NCI-H1694 (cell line): ENCODE measurements around the gene MRPS11.
"Not testable (repeated sequence)": the region's sequence is repeated elsewhere in the genome, so short reads cannot be mapped to it uniquely, and the experiment has no call there.

Source experiments
- DNase-seq: peaks from one replicate; lab custom pipeline; 2025; lab: John Stamatoyannopoulos, UW

MRPS11 gene

GRCh38 chr15:88454867-88455810, 12.4 kb upstream of the MRPS11 start:
- peak; percentile 85 for DNase-seq

- DNase-seq = no peak
These were observed 10.8 kb upstream of the MRPS11 start for GRCh38 chr15:88456733-88457132.

GRCh38 chr15:88463870-88464532, 3.5 kb upstream of the MRPS11 start:
- no peak for DNase-seq

- DNase-seq = no peak
These were observed 1.8 kb upstream of the MRPS11 start for GRCh38 chr15:88465633-88466224.

- no peak for DNase-seq
These were observed 524 bp downstream of the MRPS11 start for GRCh38 chr15:88467935-88468528.

- DNase-seq = not testable (repeated sequence)
These were observed 1.2 kb downstream of the MRPS11 start for GRCh38 chr15:88468721-88469120.

GRCh38 chr15:88469321-88469720, 1.8 kb downstream of the MRPS11 start:
- no peak for DNase-seq

GRCh38 chr15:88470625-88471372, 3.3 kb downstream of the MRPS11 start:
- DNase-seq = no peak

GRCh38 chr15:88472225-88472624, 4.7 kb downstream of the MRPS11 start:
- no peak for DNase-seq

- not testable (repeated sequence) for DNase-seq
These were observed 6.3 kb downstream of the MRPS11 start for GRCh38 chr15:88473661-88474293.

- peak; percentile 77 for DNase-seq
These were observed 9.1 kb downstream of the MRPS11 start for GRCh38 chr15:88476635-88477060.

GRCh38 chr15:88477126-88477525, 9.6 kb downstream of the MRPS11 start:
- no peak for DNase-seq

GRCh38 chr15:88477904-88478303, 10.4 kb downstream of the MRPS11 start:
- DNase-seq = no peak

- DNase-seq = no peak
These were observed 11.7 kb downstream of the MRPS11 start for GRCh38 chr15:88479169-88479568.

GRCh38 chr15:88480981-88481380, 13.5 kb downstream of the MRPS11 start:
- DNase-seq = no peak

- DNase-seq = no peak
These were observed 14.8 kb downstream of the MRPS11 start for GRCh38 chr15:88482263-88482662.

GRCh38 chr15:88484682-88485331, 17.3 kb downstream of the MRPS11 start:
- no peak for DNase-seq

GRCh38 chr15:88487178-88487795, 19.8 kb downstream of the MRPS11 start:
- no peak for DNase-seq

GRCh38 chr15:88487796-88488523, 20.5 kb downstream of the MRPS11 start:
- DNase-seq = no peak
